ENCODE data around the gene HOXB6.

HOXB6 gene

GRCh38 chr17:48627623-48628521 is 23.1 kb upstream of the HOXB6 start:
- Histone ChIP-seq H3K4me2 (ENCODE audit: low read length) (no peak overlapping the region), H4K5ac (ENCODE audit: low read length) (no peak overlapping the region), H3K27ac (ENCODE audit: low read depth, low read length) (no peak overlapping the region), H3K56ac (ENCODE audit: low read length) (peak overlapping the region; percentile 43), H3K23ac (ENCODE audit: low read length) (no peak overlapping the region), H3K27me3 (ENCODE audit: insufficient read depth, low read length, poor library complexity) (peaks cover 82% of the 10 kb centered on the region), H3K36me3 (ENCODE audit: control insufficient read depth, insufficient read depth, low read length) (no peaks in the 10 kb centered on the region), H3K18ac (ENCODE audit: low read length) (no peak overlapping the region), H3K4me3 (ENCODE audit: low read length) (no peak overlapping the region), H3K79me2 (ENCODE audit: control insufficient read depth, insufficient read depth, low read length) (no peaks in the 10 kb centered on the region), H2AK5ac (ENCODE audit: low read length) (no peak overlapping the region), H4K8ac (ENCODE audit: low read depth, low read length) (no peak overlapping the region), H3K9ac (ENCODE audit: low read length) (no peak overlapping the region), H2BK120ac (ENCODE audit: low read depth, low read length) (no peak overlapping the region), H3K4ac (ENCODE audit: low read depth, low read length) (no peak overlapping the region), H2BK5ac (ENCODE audit: low read length) (no peak overlapping the region), H3K79me1 (ENCODE audit: low read length) (no peaks in the 10 kb centered on the region), H3K4me1 (ENCODE audit: control insufficient read depth, low read depth, low read length) (no peaks in the 10 kb centered on the region), H2BK15ac (replicated peaks; ENCODE audit: low read depth) (no peak overlapping the region)
- DNase-seq = no peak
- WGBS (ENCODE audit: extremely low coverage, insufficient coverage, low lambda C conversion rate) = no CpG with 5 or more reads among the region's 27 CpGs

- Histone ChIP-seq H2AK5ac (ENCODE audit: low read length) (no peak overlapping the region), H2BK120ac (ENCODE audit: low read depth, low read length) (no peak overlapping the region), H3K36me3 (ENCODE audit: control insufficient read depth, insufficient read depth, low read length) (no peaks in the 10 kb centered on the region), H4K5ac (ENCODE audit: low read length) (no peak overlapping the region), H3K79me1 (ENCODE audit: low read length) (no peaks in the 10 kb centered on the region), H3K79me2 (ENCODE audit: control insufficient read depth, insufficient read depth, low read length) (no peaks in the 10 kb centered on the region), H3K27ac (ENCODE audit: low read depth, low read length) (no peak overlapping the region), H3K9ac (ENCODE audit: low read length) (no peak overlapping the region), H3K4me2 (ENCODE audit: low read length) (no peak overlapping the region), H4K8ac (ENCODE audit: low read depth, low read length) (no peak overlapping the region), H2BK5ac (ENCODE audit: low read length) (no peak overlapping the region), H3K56ac (ENCODE audit: low read length) (no peak overlapping the region), H3K27me3 (ENCODE audit: insufficient read depth, low read length, poor library complexity) (peaks cover 82% of the 10 kb centered on the region), H3K4ac (ENCODE audit: low read depth, low read length) (no peak overlapping the region), H3K4me1 (ENCODE audit: control insufficient read depth, low read depth, low read length) (no peaks in the 10 kb centered on the region), H2BK15ac (replicated peaks; ENCODE audit: low read depth) (no peak overlapping the region), H3K23ac (ENCODE audit: low read length) (no peak overlapping the region), H3K18ac (ENCODE audit: low read length) (no peak overlapping the region), H3K4me3 (ENCODE audit: low read length) (no peak overlapping the region)
- DNase-seq = no peak
- no CpG with 5 or more reads among the region's 5 CpGs for WGBS (ENCODE audit: extremely low coverage, insufficient coverage, low lambda C conversion rate)
Observed at GRCh38 chr17:48627118-48627597, 22.4 kb upstream of the HOXB6 start.

- Histone ChIP-seq H3K4me3 (ENCODE audit: low read length) (peak within 1 kb of the TSS; percentile 10), H3K27me3 (ENCODE audit: insufficient read depth, low read length, poor library complexity) (peaks cover 82% of the 10 kb centered on the region), H2AK5ac (ENCODE audit: low read length) (no peak within 1 kb of the TSS), H3K9ac (ENCODE audit: low read length) (peak within 1 kb of the TSS; percentile 51), H2BK5ac (ENCODE audit: low read length) (no peak within 1 kb of the TSS), H3K56ac (ENCODE audit: low read length) (peak within 1 kb of the TSS; percentile 74), H3K18ac (ENCODE audit: low read length) (peak within 1 kb of the TSS; percentile 81), H2BK15ac (replicated peaks; ENCODE audit: low read depth) (peak within 1 kb of the TSS; percentile 39), H3K4me2 (ENCODE audit: low read length) (peak within 1 kb of the TSS; percentile 83), H3K4ac (ENCODE audit: low read depth, low read length) (no peak within 1 kb of the TSS), H2BK120ac (ENCODE audit: low read depth, low read length) (peak within 1 kb of the TSS; percentile 31), H3K36me3 (ENCODE audit: control insufficient read depth, insufficient read depth, low read length) (no peaks in the 10 kb centered on the region), H4K5ac (ENCODE audit: low read length) (no peak within 1 kb of the TSS), H3K79me2 (ENCODE audit: control insufficient read depth, insufficient read depth, low read length) (no peaks in the 10 kb centered on the region), H4K8ac (ENCODE audit: low read depth, low read length) (no peak within 1 kb of the TSS), H3K4me1 (ENCODE audit: control insufficient read depth, low read depth, low read length) (no peaks in the 10 kb centered on the region), H3K27ac (ENCODE audit: low read depth, low read length) (no peak within 1 kb of the TSS), H3K79me1 (ENCODE audit: low read length) (no peaks in the 10 kb centered on the region), H3K23ac (ENCODE audit: low read length) (peak within 1 kb of the TSS; percentile 49)
- no CpG with 5 or more reads among the region's 50 CpGs for WGBS (ENCODE audit: extremely low coverage, insufficient coverage, low lambda C conversion rate)
- no peak for DNase-seq
Observed at GRCh38 chr17:48626245-48627117, 21.7 kb upstream of the HOXB6 start, which contains the start of gene HOXB9. TSS of gene HOXB9 (minus strand) at chr17:48626358. CDS start at chr17:48626269, 89 bp downstream.

GRCh38 chr17:48625495-48626244 is 20.9 kb upstream of the HOXB6 start:
- Histone ChIP-seq H3K79me1 (ENCODE audit: low read length) (no peaks in the 10 kb centered on the region), H2BK15ac (replicated peaks; ENCODE audit: low read depth) (no peak overlapping the region), H3K36me3 (ENCODE audit: control insufficient read depth, insufficient read depth, low read length) (no peaks in the 10 kb centered on the region), H3K27me3 (ENCODE audit: insufficient read depth, low read length, poor library complexity) (peaks cover 82% of the 10 kb centered on the region), H4K5ac (ENCODE audit: low read length) (no peak overlapping the region), H2AK5ac (ENCODE audit: low read length) (no peak overlapping the region), H3K4me1 (ENCODE audit: control insufficient read depth, low read depth, low read length) (no peaks in the 10 kb centered on the region), H3K4me3 (ENCODE audit: low read length) (peak overlapping the region; percentile 10), H3K18ac (ENCODE audit: low read length) (peak overlapping the region; percentile 81), H3K9ac (ENCODE audit: low read length) (peak overlapping the region; percentile 51), H3K4ac (ENCODE audit: low read depth, low read length) (no peak overlapping the region), H3K56ac (ENCODE audit: low read length) (peak overlapping the region; percentile 74), H4K8ac (ENCODE audit: low read depth, low read length) (no peak overlapping the region), H3K27ac (ENCODE audit: low read depth, low read length) (no peak overlapping the region), H3K4me2 (ENCODE audit: low read length) (peak overlapping the region; percentile 83), H3K23ac (ENCODE audit: low read length) (peak overlapping the region; percentile 49), H3K79me2 (ENCODE audit: control insufficient read depth, insufficient read depth, low read length) (no peaks in the 10 kb centered on the region), H2BK120ac (ENCODE audit: low read depth, low read length) (peak overlapping the region; percentile 31), H2BK5ac (ENCODE audit: low read length) (no peak overlapping the region)
- WGBS (ENCODE audit: extremely low coverage, insufficient coverage, low lambda C conversion rate) = no CpG with 5 or more reads among the region's 69 CpGs
- DNase-seq = peak; percentile 76

Measured in mesendoderm (in vitro differentiated cells).